ENCODE results near the gene MELK. TPM values are rescaled to one million over a fixed set of nuclear protein-coding genes. Genes with fewer than 3 reads are reported as not detected.
A peak's percentile ranks its signal among the peaks of the same experiment; 100 is the strongest.

Gene MELK
- total RNA-seq, 2 experiments from 2014 or later: 73.4 to 74.9 TPM

DNA sequence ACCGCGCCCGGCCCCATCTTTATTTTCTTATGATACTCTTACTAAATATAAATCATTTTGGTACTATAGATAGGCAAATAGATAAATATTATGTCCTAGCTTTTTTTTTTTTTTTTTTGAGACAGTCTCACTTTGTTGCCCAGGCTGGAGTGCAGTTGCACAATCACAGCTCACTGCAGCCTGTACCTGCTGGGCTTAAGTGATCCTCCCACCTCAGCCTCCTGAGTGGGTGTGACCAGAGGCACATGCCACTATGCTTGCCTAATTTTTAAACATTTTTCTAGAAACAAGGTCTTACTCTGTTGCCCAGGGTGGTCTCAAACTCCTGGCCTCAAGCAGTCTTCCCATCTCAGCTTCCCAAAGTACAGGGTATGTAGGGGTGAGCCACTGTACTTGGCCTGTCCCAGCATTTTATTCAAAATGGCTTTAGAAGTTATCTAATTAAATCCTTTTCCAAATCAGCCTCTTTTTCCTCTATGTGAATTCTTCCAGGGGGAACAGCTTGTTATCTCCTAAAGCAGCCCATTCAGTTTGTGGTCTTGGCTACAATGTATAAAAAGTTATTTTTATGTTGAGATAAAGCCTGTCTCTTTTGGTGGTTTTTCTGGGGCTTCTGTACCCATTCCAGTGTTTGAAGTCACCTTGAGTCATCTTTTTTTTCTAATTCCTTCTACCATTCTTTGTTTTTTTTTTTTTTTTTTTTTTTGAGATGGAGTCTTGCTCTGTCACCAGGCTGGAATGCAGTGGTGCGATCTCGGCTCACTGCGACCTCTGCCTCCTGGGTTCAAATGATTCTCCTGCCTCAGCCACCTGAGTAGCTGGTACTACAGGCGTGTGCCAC is 12.1 kb downstream of the MELK start:
- Mint-ChIP-seq H3K9me3 (ENCODE audit: insufficient read depth) (no peaks in the 10 kb centered on the region), H3K27me3 (ENCODE audit: low read depth) (no peaks in the 10 kb centered on the region), H3K4me1 (ENCODE audit: low read depth) (peaks cover 10% of the 10 kb centered on the region), H3K27ac (no peak overlapping the region), H3K36me3 (ENCODE audit: low read depth) (peaks cover 41% of the 10 kb centered on the region), H3K4me3 (no peak overlapping the region)
- ChIA-PET CTCF (interaction anchor here (1.4 to 1.8 kb wide), 2 partner anchors 12 to 178 kb away, joined by 3 to 7 read pairs; no protein-coding TSS in a partner anchor), POLR2A (no interaction called here)
- no peak for DNase-seq
- no peak for ATAC-seq

DNA sequence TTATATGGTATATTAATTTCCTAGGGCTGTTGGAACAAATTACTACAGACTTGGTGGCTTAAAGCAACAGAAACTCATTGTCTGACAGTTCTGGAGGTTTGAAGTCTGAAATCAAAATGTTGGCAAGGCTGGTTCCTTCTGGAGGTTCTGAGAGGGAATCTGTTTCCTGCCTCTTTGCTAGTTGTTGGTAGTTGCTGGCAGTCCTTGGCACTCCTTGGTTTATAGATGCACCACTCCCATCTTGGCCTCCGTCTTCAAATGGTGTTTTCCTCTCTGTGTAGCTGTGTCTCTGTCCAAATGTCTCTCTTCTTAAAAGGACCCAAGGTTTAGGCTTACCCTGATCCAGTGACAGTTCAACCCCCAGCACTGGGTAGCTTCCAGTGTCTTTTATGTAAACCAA is 17.5 kb downstream of the MELK start:
- ChIA-PET POLR2A (no interaction called here), CTCF (interaction anchor here (1.8 kb wide), 1 partner anchor 183 kb away, joined by 4 read pairs; no protein-coding TSS in a partner anchor)
- ATAC-seq: no peak
- no peak for DNase-seq
- H3K27me3 Mint-ChIP-seq (ENCODE audit: low read depth): no peaks in the 10 kb centered on the region
- H3K36me3 Mint-ChIP-seq (ENCODE audit: low read depth): peaks cover 48% of the 10 kb centered on the region
- no peak overlapping the region for H3K27ac Mint-ChIP-seq
- H3K9me3 Mint-ChIP-seq (ENCODE audit: insufficient read depth): no peaks in the 10 kb centered on the region
- H3K4me3 Mint-ChIP-seq: no peak overlapping the region
- peaks cover 2% of the 10 kb centered on the region for H3K4me1 Mint-ChIP-seq (ENCODE audit: low read depth)

- ChIA-PET CTCF (interaction anchor here (1.5 kb wide), 1 partner anchor 136 kb away, joined by 3 read pairs; no protein-coding TSS in a partner anchor), POLR2A (no interaction called here)
- Mint-ChIP-seq H3K9me3 (ENCODE audit: insufficient read depth) (no peaks in the 10 kb centered on the region), H3K27me3 (ENCODE audit: low read depth) (no peaks in the 10 kb centered on the region), H3K27ac (no peak overlapping the region), H3K4me3 (no peak overlapping the region), H3K4me1 (ENCODE audit: low read depth) (peaks cover 2% of the 10 kb centered on the region), H3K36me3 (ENCODE audit: low read depth) (peaks cover 65% of the 10 kb centered on the region)
- DNase-seq: no peak
- ATAC-seq: no peak
These were observed 20.3 kb downstream of the MELK start for GRCh38 chr9:36592801-36593583.

GRCh38 chr9:36594213-36594612 is 21.5 kb downstream of the MELK start:
- Mint-ChIP-seq H3K27me3 (ENCODE audit: low read depth) (no peaks in the 10 kb centered on the region), H3K4me3 (no peak overlapping the region), H3K9me3 (ENCODE audit: insufficient read depth) (no peaks in the 10 kb centered on the region), H3K36me3 (ENCODE audit: low read depth) (peaks cover 67% of the 10 kb centered on the region), H3K27ac (no peak overlapping the region), H3K4me1 (ENCODE audit: low read depth) (peaks cover 4% of the 10 kb centered on the region)
- ATAC-seq (no peak), DNase-seq (no peak)
- ChIA-PET CTCF (interaction anchor here (1.5 kb wide), 1 partner anchor 134 kb away, joined by 3 read pairs; no protein-coding TSS in a partner anchor), POLR2A (no interaction called here)

DNA sequence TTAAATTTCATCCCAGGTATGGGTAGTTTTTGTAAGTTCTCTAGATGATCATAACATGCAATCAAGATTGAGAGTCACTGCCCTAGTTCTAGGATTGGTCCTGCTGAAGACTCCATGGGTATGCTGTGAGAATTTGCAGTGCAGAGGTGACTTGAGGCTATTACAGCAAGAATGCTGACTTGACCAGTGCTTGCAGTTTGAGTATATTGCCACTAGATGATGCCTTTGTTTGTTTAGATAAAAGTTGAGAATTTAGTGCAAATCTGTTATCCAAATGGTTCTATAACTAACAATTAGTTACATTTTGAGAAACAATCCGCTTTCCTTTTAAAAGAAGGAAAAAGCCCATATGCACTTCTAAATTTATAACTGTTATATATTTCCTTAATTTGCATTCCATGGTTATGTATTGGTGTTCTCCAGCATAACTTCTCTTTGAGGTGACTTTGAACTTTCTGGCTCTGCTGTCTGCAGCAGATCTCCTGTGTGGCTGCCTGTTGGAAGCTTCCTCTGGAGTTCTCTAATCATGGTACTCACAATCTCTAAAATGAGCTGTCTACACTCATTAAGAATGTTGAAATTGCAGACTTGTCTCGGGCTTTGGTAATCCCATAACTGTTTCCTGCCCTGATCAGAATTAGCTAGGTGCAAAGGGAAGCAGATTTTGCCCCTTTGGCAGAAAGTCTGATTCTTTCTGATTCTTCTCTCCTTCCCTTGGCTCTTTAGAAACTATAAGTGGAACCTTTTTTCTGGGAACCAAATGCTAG is 24.9 kb downstream of the MELK start:
- POLR2A ChIA-PET: interaction anchor here (1.2 kb wide), 1 partner anchor 26 kb away, joined by 3 read pairs; no protein-coding TSS in a partner anchor
- Mint-ChIP-seq H3K27ac (no peak overlapping the region), H3K4me3 (no peak overlapping the region), H3K27me3 (ENCODE audit: low read depth) (no peaks in the 10 kb centered on the region), H3K36me3 (ENCODE audit: low read depth) (peaks cover 69% of the 10 kb centered on the region), H3K4me1 (ENCODE audit: low read depth) (peaks cover 4% of the 10 kb centered on the region), H3K9me3 (ENCODE audit: insufficient read depth) (no peaks in the 10 kb centered on the region)
- DNase-seq: no peak
- no peak for ATAC-seq
- CTCF ChIA-PET: interaction anchor here (0.7 to 2.1 kb wide), 5 partner anchors 13 to 190 kb away, joined by 3 to 10 read pairs (median 3); no protein-coding TSS in a partner anchor

GRCh38 chr9:36598273-36598672 is 25.6 kb downstream of the MELK start:
- ATAC-seq: no peak
- Mint-ChIP-seq H3K27ac (peak overlapping the region; percentile 5), H3K4me3 (no peak overlapping the region), H3K27me3 (ENCODE audit: low read depth) (no peaks in the 10 kb centered on the region), H3K36me3 (ENCODE audit: low read depth) (peaks cover 69% of the 10 kb centered on the region), H3K4me1 (ENCODE audit: low read depth) (peaks cover 7% of the 10 kb centered on the region), H3K9me3 (ENCODE audit: insufficient read depth) (no peaks in the 10 kb centered on the region)
- CTCF ChIA-PET: interaction anchor here (0.7 to 2.1 kb wide), 4 partner anchors 14 to 191 kb away, joined by 3 to 10 read pairs (median 6); no protein-coding TSS in a partner anchor
- POLR2A ChIA-PET: interaction anchor here (1.2 kb wide), 1 partner anchor 25 kb away, joined by 3 read pairs; no protein-coding TSS in a partner anchor
- DNase-seq: no peak

- H3K36me3 Mint-ChIP-seq (ENCODE audit: low read depth): peaks cover 64% of the 10 kb centered on the region
- H3K4me1 Mint-ChIP-seq (ENCODE audit: low read depth): peaks cover 7% of the 10 kb centered on the region
- POLR2A ChIA-PET: no interaction called here
- H3K9me3 Mint-ChIP-seq (ENCODE audit: insufficient read depth): no peaks in the 10 kb centered on the region
- ATAC-seq (no peak), DNase-seq (no peak)
- no peak overlapping the region for H3K4me3 Mint-ChIP-seq
- CTCF ChIA-PET: no interaction called here
- peak overlapping the region; percentile 10 for H3K27ac Mint-ChIP-seq
- H3K27me3 Mint-ChIP-seq (ENCODE audit: low read depth): no peaks in the 10 kb centered on the region
These were observed 30.3 kb downstream of the MELK start for GRCh38 chr9:36603006-36603405.

- peaks cover 2% of the 10 kb centered on the region for H3K4me1 Mint-ChIP-seq (ENCODE audit: low read depth)
- ChIA-PET CTCF (interaction anchor here (1.2 kb wide), 1 partner anchor 12 kb away, joined by 4 read pairs; no protein-coding TSS in a partner anchor), POLR2A (no interaction called here)
- no peak for ATAC-seq
- no peak overlapping the region for H3K4me3 Mint-ChIP-seq
- DNase-seq: no peak
- no peaks in the 10 kb centered on the region for H3K27me3 Mint-ChIP-seq (ENCODE audit: low read depth)
- H3K36me3 Mint-ChIP-seq (ENCODE audit: low read depth): peaks cover 65% of the 10 kb centered on the region
- H3K9me3 Mint-ChIP-seq (ENCODE audit: insufficient read depth): no peaks in the 10 kb centered on the region
- no peak overlapping the region for H3K27ac Mint-ChIP-seq
These were observed 36.6 kb downstream of the MELK start for GRCh38 chr9:36609306-36609705.

- peaks cover 39% of the 10 kb centered on the region for H3K36me3 Mint-ChIP-seq (ENCODE audit: low read depth)
- H3K27me3 Mint-ChIP-seq (ENCODE audit: low read depth): no peaks in the 10 kb centered on the region
- no peak overlapping the region for H3K4me3 Mint-ChIP-seq
- DNase-seq (no peak), ATAC-seq (no peak)
- no peaks in the 10 kb centered on the region for H3K4me1 Mint-ChIP-seq (ENCODE audit: low read depth)
- no peak overlapping the region for H3K27ac Mint-ChIP-seq
- ChIA-PET POLR2A (interaction anchor here (0.8 kb wide), 1 partner anchor 197 kb away, joined by 3 read pairs; no protein-coding TSS in a partner anchor), CTCF (interaction anchor here (1.5 kb wide), 1 partner anchor 12 kb away, joined by 4 read pairs; no protein-coding TSS in a partner anchor)
- no peaks in the 10 kb centered on the region for H3K9me3 Mint-ChIP-seq (ENCODE audit: insufficient read depth)
These were observed 49.4 kb downstream of the MELK start for GRCh38 chr9:36622121-36622520.

DNA sequence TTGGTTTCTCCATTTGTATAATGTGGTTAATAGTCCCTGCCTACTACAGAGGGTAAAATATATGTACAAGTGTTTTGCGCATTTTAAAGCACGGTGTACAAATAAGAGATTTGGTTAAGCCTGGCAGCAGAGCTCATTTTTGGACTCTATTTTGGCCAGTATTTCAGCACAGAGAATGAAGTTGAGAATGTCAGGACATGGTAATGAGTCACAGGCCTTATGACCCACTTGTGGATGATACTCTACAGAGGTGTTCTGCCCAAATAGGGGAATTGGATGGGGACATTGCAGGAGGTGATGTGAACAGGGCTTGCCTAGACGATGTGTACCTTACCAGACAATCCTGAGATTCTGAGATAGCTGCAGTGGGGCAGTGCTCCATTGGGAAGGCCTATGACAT is 50.6 kb downstream of the MELK start:
- H3K36me3 Mint-ChIP-seq (ENCODE audit: low read depth): peaks cover 41% of the 10 kb centered on the region
- no peak for DNase-seq
- no peaks in the 10 kb centered on the region for H3K9me3 Mint-ChIP-seq (ENCODE audit: insufficient read depth)
- no peaks in the 10 kb centered on the region for H3K27me3 Mint-ChIP-seq (ENCODE audit: low read depth)
- no peak for ATAC-seq
- H3K27ac Mint-ChIP-seq: no peak overlapping the region
- no peak overlapping the region for H3K4me3 Mint-ChIP-seq
- ChIA-PET CTCF (interaction anchor here (1.7 to 2.7 kb wide), 2 partner anchors 10 to 106 kb away, joined by 7 to 12 read pairs; no protein-coding TSS in a partner anchor), POLR2A (interaction anchor here (1.0 kb wide), 1 partner anchor 25 kb away, joined by 3 read pairs; no protein-coding TSS in a partner anchor)
- no peaks in the 10 kb centered on the region for H3K4me1 Mint-ChIP-seq (ENCODE audit: low read depth)

DNA sequence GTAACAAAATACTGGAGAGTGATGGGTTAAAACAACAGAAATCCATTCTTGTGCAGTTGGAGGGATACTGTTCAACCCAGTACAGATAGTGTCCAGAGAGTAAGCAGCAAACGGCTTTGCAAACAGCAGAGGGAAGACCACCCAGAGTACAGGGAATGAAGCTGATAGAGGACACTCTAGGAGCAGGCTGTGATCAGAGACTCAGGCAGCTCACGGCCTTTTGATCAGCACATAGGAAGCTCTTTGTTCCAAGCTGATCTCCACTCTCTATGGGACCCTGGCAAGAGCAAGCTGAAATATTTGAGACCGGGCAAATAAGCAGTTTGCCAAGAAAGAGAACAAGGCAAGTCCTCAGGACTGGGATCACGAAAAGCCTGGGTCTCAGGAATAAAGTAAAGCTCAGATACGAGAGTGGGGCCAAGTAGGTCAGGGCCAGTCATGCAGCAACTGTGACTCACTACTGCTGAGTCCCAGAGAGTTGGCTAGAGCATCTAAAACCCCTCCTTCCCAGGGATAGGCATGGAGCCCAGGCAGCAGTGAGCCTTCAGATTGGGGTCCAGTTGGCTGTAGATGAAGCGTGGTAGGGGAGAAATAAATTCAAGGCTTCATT is 52.4 kb downstream of the MELK start:
- ATAC-seq: no peak
- H3K4me1 Mint-ChIP-seq (ENCODE audit: low read depth): no peaks in the 10 kb centered on the region
- no peak overlapping the region for H3K27ac Mint-ChIP-seq
- CTCF ChIA-PET: interaction anchor here (0.6 to 2.7 kb wide), 3 partner anchors 8 to 356 kb away, joined by 3 to 12 read pairs (median 7); no protein-coding TSS in a partner anchor
- peaks cover 37% of the 10 kb centered on the region for H3K36me3 Mint-ChIP-seq (ENCODE audit: low read depth)
- no peak for DNase-seq
- H3K9me3 Mint-ChIP-seq (ENCODE audit: insufficient read depth): no peaks in the 10 kb centered on the region
- POLR2A ChIA-PET: no interaction called here
- no peaks in the 10 kb centered on the region for H3K27me3 Mint-ChIP-seq (ENCODE audit: low read depth)
- no peak overlapping the region for H3K4me3 Mint-ChIP-seq

All from activated CD8-positive, alpha-beta T cell treated with anti-CD3 and anti-CD28 coated beads, Interleukin-2, amount 10 ng/mL, durations not matched to agents 7 days and 5 days (primary cell).